Loucy (cell line): Measurements from ENCODE around the gene CFAP43.

Experiments
- H2AFZ ChIP-seq: fragments of 200-600 bp; sonication (generic); 2 replicates; pipeline ENCODE4 v1.6.0; 2016; ENCODE audit warnings: antibody characterized with exemption, mild to moderate bottlenecking, low read length, moderate library complexity
- H3F3A ChIP-seq: fragments of 200-600 bp; 2 replicates; pipeline ENCODE4 v1.6.0; 2016; ENCODE audit warnings: antibody characterized with exemption, low read depth, mild to moderate bottlenecking
- H3K27me3 ChIP-seq: fragments of 200-600 bp; sonication (generic); 2 replicates; pipeline ENCODE4 v1.6.1; 2014; ENCODE audit warnings: low read length, mild to moderate bottlenecking; ENCODE audit not compliant: insufficient read depth, poor library complexity, severe bottlenecking
- H3K36me3 ChIP-seq: fragments of 200-600 bp; sonication (generic); 2 replicates; pipeline ENCODE4 v1.6.1; 2016; ENCODE audit warnings: low read length; ENCODE audit not compliant: insufficient read depth
- H3K4me1 ChIP-seq: fragments of 200-600 bp; sonication (generic); 2 replicates; pipeline ENCODE4 v1.5.1; 2014; ENCODE audit warnings: low read length, mild to moderate bottlenecking; ENCODE audit not compliant: insufficient read depth, poor library complexity, severe bottlenecking
- H3K4me2 ChIP-seq: fragments of 200-600 bp; sonication (generic); 2 replicates; pipeline ENCODE4 v1.6.0; 2014; ENCODE audit warnings: antibody characterized with exemption, low read length, low read depth, mild to moderate bottlenecking; ENCODE audit not compliant: poor library complexity, severe bottlenecking
- H3K4me3 ChIP-seq: fragments of 200-600 bp; sonication (generic); 2 replicates; pipeline ENCODE4 v1.5.1; 2014; ENCODE audit warnings: low read length, mild to moderate bottlenecking, mixed read lengths; ENCODE audit not compliant: poor library complexity, severe bottlenecking
- H3K79me2 ChIP-seq: fragments of 200-600 bp; sonication (generic); 2 replicates; pipeline ENCODE4 v1.6.1; 2014; ENCODE audit warnings: low read length; ENCODE audit not compliant: insufficient read depth
- H3K9ac ChIP-seq: fragments of 200-600 bp; sonication (generic); 2 replicates; pipeline ENCODE4 v1.6.0; 2014; ENCODE audit warnings: mild to moderate bottlenecking, low read depth, low read length, moderate library complexity; ENCODE audit not compliant: poor library complexity, severe bottlenecking
- H3K9me2 ChIP-seq: fragments of 200-600 bp; sonication (generic); replicated peaks from 2 replicates; pipeline ENCODE4 v1.6.1; 2016; ENCODE audit warnings: low read depth, low read length, mixed read lengths
- H3K9me3 ChIP-seq: fragments of 200-600 bp; sonication (generic); 2 replicates; pipeline ENCODE4 v1.6.1; 2014; ENCODE audit warnings: mild to moderate bottlenecking, antibody characterized with exemption, low read length, low read depth; ENCODE audit not compliant: insufficient read depth
- H4K20me1 ChIP-seq: fragments of 200-600 bp; sonication (generic); 2 replicates; pipeline ENCODE4 v1.6.0; 2014; ENCODE audit warnings: antibody characterized with exemption, low read length, mild to moderate bottlenecking; ENCODE audit not compliant: insufficient read depth, poor library complexity, severe bottlenecking
- EZH2phosphoT487 ChIP-seq: fragments of 200-600 bp; IDR thresholded peaks from 2 replicates; pipeline ENCODE4 v1.6.1; 2018; ENCODE audit warnings: antibody characterized with exemption, mild to moderate bottlenecking, moderate library complexity, borderline replicate concordance
- TF ChIP-seq, protein P1 (sequence below): fragments of 200-600 bp; sonication (generic); conservative IDR thresholded peaks from 2 replicates; pipeline ENCODE4 v1.5.1; 2014; ENCODE audit warnings: mild to moderate bottlenecking, antibody characterized with exemption, low read length

CFAP43 gene

GRCh38 chr10:104231784-104232612 lies at the start of gene CFAP43:
Gene CFAP43 (minus strand): TSS chr10:104232364. CDS start chr10:104232246, 118 bp downstream.
- H3K4me3 ChIP-seq = peak within 1 kb of the TSS; percentile 71
- peak within 1 kb of the TSS; percentile 36 for H3K9ac ChIP-seq
- H3K9me2 ChIP-seq = no peaks in the 10 kb centered on the region
- H2AFZ ChIP-seq = peak within 1 kb of the TSS; percentile 83
- H3F3A ChIP-seq = no peaks in the 10 kb centered on the region
- no peaks in the 10 kb centered on the region for H3K9me3 ChIP-seq
- no peaks in the 10 kb centered on the region for H3K4me1 ChIP-seq
- H3K4me2 ChIP-seq = peak within 1 kb of the TSS; percentile 81
- H3K36me3 ChIP-seq = no peaks in the 10 kb centered on the region
- H4K20me1 ChIP-seq = no peaks in the 10 kb centered on the region
- no peak for TF ChIP-seq EZH2phosphoT487
- no peaks in the 10 kb centered on the region for H3K79me2 ChIP-seq
- H3K27me3 ChIP-seq = peaks cover 5% of the 10 kb centered on the region

- Histone ChIP-seq H3K4me1 (no peaks in the 10 kb centered on the region), H3K9me2 (no peaks in the 10 kb centered on the region), H3K4me3 (no peak overlapping the region), H3K9ac (no peak overlapping the region), H2AFZ (no peak overlapping the region), H4K20me1 (no peaks in the 10 kb centered on the region), H3K36me3 (no peaks in the 10 kb centered on the region), H3F3A (no peaks in the 10 kb centered on the region), H3K79me2 (no peaks in the 10 kb centered on the region), H3K27me3 (no peaks in the 10 kb centered on the region), H3K4me2 (no peak overlapping the region), H3K9me3 (no peaks in the 10 kb centered on the region)
- TF ChIP-seq, protein P1, sequence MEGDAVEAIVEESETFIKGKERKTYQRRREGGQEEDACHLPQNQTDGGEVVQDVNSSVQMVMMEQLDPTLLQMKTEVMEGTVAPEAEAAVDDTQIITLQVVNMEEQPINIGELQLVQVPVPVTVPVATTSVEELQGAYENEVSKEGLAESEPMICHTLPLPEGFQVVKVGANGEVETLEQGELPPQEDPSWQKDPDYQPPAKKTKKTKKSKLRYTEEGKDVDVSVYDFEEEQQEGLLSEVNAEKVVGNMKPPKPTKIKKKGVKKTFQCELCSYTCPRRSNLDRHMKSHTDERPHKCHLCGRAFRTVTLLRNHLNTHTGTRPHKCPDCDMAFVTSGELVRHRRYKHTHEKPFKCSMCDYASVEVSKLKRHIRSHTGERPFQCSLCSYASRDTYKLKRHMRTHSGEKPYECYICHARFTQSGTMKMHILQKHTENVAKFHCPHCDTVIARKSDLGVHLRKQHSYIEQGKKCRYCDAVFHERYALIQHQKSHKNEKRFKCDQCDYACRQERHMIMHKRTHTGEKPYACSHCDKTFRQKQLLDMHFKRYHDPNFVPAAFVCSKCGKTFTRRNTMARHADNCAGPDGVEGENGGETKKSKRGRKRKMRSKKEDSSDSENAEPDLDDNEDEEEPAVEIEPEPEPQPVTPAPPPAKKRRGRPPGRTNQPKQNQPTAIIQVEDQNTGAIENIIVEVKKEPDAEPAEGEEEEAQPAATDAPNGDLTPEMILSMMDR = no peak
- TF ChIP-seq EZH2phosphoT487 = no peak
These were observed 49.5 kb upstream of the CFAP43 start for GRCh38 chr10:104281694-104282093.

GRCh38 chr10:104279550-104280259 lies 47.5 kb upstream of the CFAP43 start:
- no peak overlapping the region for H2AFZ ChIP-seq
- H3K4me2 ChIP-seq = no peak overlapping the region
- no peaks in the 10 kb centered on the region for H3K4me1 ChIP-seq

More at GRCh38 chr10:104279550-104280259, 47.5 kb upstream of the CFAP43 start:
- H3K79me2 ChIP-seq = no peaks in the 10 kb centered on the region
- no peaks in the 10 kb centered on the region for H3K9me3 ChIP-seq
- H4K20me1 ChIP-seq = no peaks in the 10 kb centered on the region
- no peak overlapping the region for H3K9ac ChIP-seq
- TF ChIP-seq, protein P1 = no peak
- TF ChIP-seq EZH2phosphoT487 = no peak
- no peaks in the 10 kb centered on the region for H3K9me2 ChIP-seq
- H3K4me3 ChIP-seq = no peak overlapping the region
- H3K36me3 ChIP-seq = no peaks in the 10 kb centered on the region
- H3K27me3 ChIP-seq = no peaks in the 10 kb centered on the region
- no peaks in the 10 kb centered on the region for H3F3A ChIP-seq
